Fibroblast of skin of abdomen (primary cell): ENCODE results near the gene SLC24A3.
A peak's percentile ranks its signal among the peaks of the same experiment; 100 is the strongest.
"Not testable (repeated sequence)": the region's sequence is repeated elsewhere in the genome, so short reads cannot be mapped to it uniquely, and the experiment has no call there.

Experiments used
- DNase-seq: peaks from one replicate; pipeline ENCODE4 v3.0.0-alpha.2; 2013

The SLC24A3 gene

GRCh38 chr20:19644085-19644484 is 431.6 kb downstream of the SLC24A3 start:
- DNase-seq: no peak

- DNase-seq: no peak
These were observed 434.5 kb downstream of the SLC24A3 start for GRCh38 chr20:19646963-19647362.

- no peak for DNase-seq
These were observed 435.6 kb downstream of the SLC24A3 start for GRCh38 chr20:19648024-19648423.

GRCh38 chr20:19649041-19649440 is 436.6 kb downstream of the SLC24A3 start:
- no peak for DNase-seq

GRCh38 chr20:19652591-19653026 is 440.2 kb downstream of the SLC24A3 start:
- DNase-seq: no peak

GRCh38 chr20:19653327-19653726 is 440.9 kb downstream of the SLC24A3 start:
- DNase-seq: no peak

GRCh38 chr20:19654921-19655320 is 442.5 kb downstream of the SLC24A3 start:
- DNase-seq: no peak

GRCh38 chr20:19658137-19658536 is 445.7 kb downstream of the SLC24A3 start:
- no peak for DNase-seq

- DNase-seq: no peak
These were observed 447.0 kb downstream of the SLC24A3 start for GRCh38 chr20:19659448-19659847.

GRCh38 chr20:19660808-19661378 is 448.5 kb downstream of the SLC24A3 start:
- no peak for DNase-seq

- DNase-seq: peak; percentile 58
These were observed 449.5 kb downstream of the SLC24A3 start for GRCh38 chr20:19661717-19662636.

GRCh38 chr20:19662637-19662995 is 450.2 kb downstream of the SLC24A3 start:
- no peak for DNase-seq

GRCh38 chr20:19668418-19668817 is 456.0 kb downstream of the SLC24A3 start:
- DNase-seq: no peak

GRCh38 chr20:19670829-19671228 is 458.4 kb downstream of the SLC24A3 start:
- no peak for DNase-seq

- no peak for DNase-seq
These were observed 458.9 kb downstream of the SLC24A3 start for GRCh38 chr20:19671374-19671773.

- DNase-seq: no peak
These were observed 460.1 kb downstream of the SLC24A3 start for GRCh38 chr20:19672498-19672897.

- peak; percentile 4 for DNase-seq
These were observed 461.1 kb downstream of the SLC24A3 start for GRCh38 chr20:19673575-19673974.

- no peak for DNase-seq
These were observed 463.8 kb downstream of the SLC24A3 start for GRCh38 chr20:19676202-19676601.

GRCh38 chr20:19677336-19677735 is 464.9 kb downstream of the SLC24A3 start:
- no peak for DNase-seq

GRCh38 chr20:19678591-19678990 is 466.1 kb downstream of the SLC24A3 start:
- DNase-seq: not testable (repeated sequence)

- no peak for DNase-seq
These were observed 467.6 kb downstream of the SLC24A3 start for GRCh38 chr20:19679900-19680495.

GRCh38 chr20:19682249-19682648 is 469.8 kb downstream of the SLC24A3 start:
- DNase-seq: no peak

GRCh38 chr20:19683188-19683587 is 470.7 kb downstream of the SLC24A3 start:
- no peak for DNase-seq

- DNase-seq: no peak
These were observed 471.4 kb downstream of the SLC24A3 start for GRCh38 chr20:19683822-19684221.
